GM12878 (cell line): ENCODE data around the gene DLG4. TPM values are rescaled to one million over a fixed set of nuclear protein-coding genes. Genes with fewer than 3 reads are reported as not detected.

Source experiments
- CBX3 ChIP-seq: fragments of 200-600 bp; sonication (generic); IDR thresholded peaks from 2 replicates; pipeline ENCODE4 v1.6.1; 2016; ENCODE audit warnings: low read depth, borderline replicate concordance
- CHD2 ChIP-seq: IDR thresholded peaks from 2 replicates; pipeline ENCODE4 v1.6.1; 2011; ENCODE audit warnings: low read depth, low read length, improper control_type of control experiment, borderline replicate concordance
- HDAC2 ChIP-seq: fragments of 200-600 bp; sonication (generic); IDR thresholded peaks from 2 replicates; pipeline ENCODE4 v1.6.1; 2017
- JUNB ChIP-seq: IDR thresholded peaks from 2 replicates; pipeline ENCODE4 v1.6.1; 2016; ENCODE audit warnings: antibody characterized with exemption, mild to moderate bottlenecking
- JUND ChIP-seq: IDR thresholded peaks from 2 replicates; pipeline ENCODE4 v1.6.1; 2012; ENCODE audit warnings: low read depth, mild to moderate bottlenecking, low read length, improper control_type of control experiment, moderate library complexity
- MEF2A ChIP-seq: IDR thresholded peaks from 2 replicates; pipeline ENCODE4 v1.6.1; 2011; ENCODE audit warnings: low read depth, mild to moderate bottlenecking, low read length, moderate library complexity; ENCODE audit not compliant: insufficient read depth
- NFXL1 ChIP-seq: fragments of 450-650 bp; IDR thresholded peaks from 2 replicates; pipeline ENCODE4 v1.6.1; 2017; ENCODE audit warnings: antibody characterized with exemption, mild to moderate bottlenecking, borderline replicate concordance
- POU2F2 ChIP-seq: IDR thresholded peaks from 3 replicates; pipeline ENCODE4 v1.6.1; 2011; ENCODE audit warnings: low read depth, mild to moderate bottlenecking, low read length, borderline replicate concordance
- SIX5 ChIP-seq: IDR thresholded peaks from 2 replicates; pipeline ENCODE4 v1.6.1; 2011; ENCODE audit warnings: mild to moderate bottlenecking, low read depth, low read length, moderate library complexity; ENCODE audit not compliant: severe bottlenecking
- SUZ12 ChIP-seq: fragments of 200-600 bp; sonication (generic); IDR thresholded peaks from one replicate; pipeline ENCODE4 v1.6.1; 2018; ENCODE audit warnings: antibody characterized with exemption, mild to moderate bottlenecking; ENCODE audit not compliant: unreplicated experiment
- TARDBP ChIP-seq: IDR thresholded peaks from 2 replicates; pipeline ENCODE4 v1.6.1; 2016; ENCODE audit warnings: borderline replicate concordance
- ZBTB11 ChIP-seq: fragments of 450-650 bp; formaldehyde crosslinking; IDR thresholded peaks from 2 replicates; pipeline ENCODE4 v1.5.0; 2022; ENCODE audit warnings: mild to moderate bottlenecking, missing genetic modification characterization
- ZBTB33 ChIP-seq: fragments of 450-650 bp; IDR thresholded peaks from 2 replicates; pipeline ENCODE4 v1.6.1; 2017; ENCODE audit warnings: mild to moderate bottlenecking
- ZNF274 ChIP-seq: IDR thresholded peaks from one replicate; pipeline ENCODE4 v1.8.0; 2011; ENCODE audit not compliant: insufficient read length, insufficient read depth
- polyA plus RNA-seq, 11 experiments: library from polyadenylated mRNA; depleted of rRNA in 4 of 11; unstranded in 6 of 11; stranded (reverse) in 5 of 11; fragments of >200 nt; fragmentation: Nextera tagmentation in 4 of 11; fragmentation: Illumina TruSeq in 1 of 11; extraction: Ambion mirVana in 4 of 11; extraction: Trizol in 1 of 11; gene quantifications; 1 replicate in 1 of 11; 2 replicates in 10 of 11; pipeline versions ENCODE4 v1.2.1 to v1.2.3, GENCODE V29; 2011 to 2016; ENCODE audit warnings: inconsistent platforms in 2 of 11, missing spikeins in 2 of 11, low read depth in 1 of 11
- total RNA-seq, 4 experiments: library from RNA; depleted of rRNA in 3 of 4; stranded (reverse); fragments of >200 nt in 3 of 4; fragmentation: Illumina TruSeq in 1 of 4; extraction: Trizol in 1 of 4; gene quantifications; 2 replicates each; pipeline versions ENCODE4 v1.2.1 to v1.2.3, GENCODE V29; 2013 to 2021
- TF ChIP-seq, protein P1 (sequence below): fragments of 450-650 bp; IDR thresholded peaks from 2 replicates; pipeline ENCODE4 v1.6.1; 2017; ENCODE audit warnings: borderline replicate concordance
- TF ChIP-seq, protein P2 (sequence below): fragments of 450-650 bp; IDR thresholded peaks from 2 replicates; pipeline ENCODE4 v1.6.1; 2016; ENCODE audit warnings: mild to moderate bottlenecking
- TF ChIP-seq, protein P3 (sequence below): fragments of 450-650 bp; IDR thresholded peaks from 2 replicates; pipeline ENCODE4 v1.6.1; 2017; ENCODE audit warnings: antibody characterized with exemption, mild to moderate bottlenecking, moderate library complexity

Gene DLG4
- total and polyA plus RNA-seq, 10 of the 15 experiments (the other 5 are each of a cell fraction or from before 2014, with no cell fraction given): 0.07 to 4.1 (median 1.3) TPM

- TF ChIP-seq TARDBP (no peak), CBX3 (no peak), ZBTB33 (no peak), HDAC2 (no peak), JUND (peak; percentile 75; the same call in 1 of the 2 replicates), JUNB (no peak), CHD2 (peak; percentile 5; the same call in 1 of the 2 replicates), MEF2A (no peak), SIX5 (peak; percentile 37), ZBTB11 (no peak), POU2F2 (peak; percentile 36; the same call in 1 of the 3 replicates), NFXL1 (peak; percentile 82), SUZ12 (no peak), ZNF274 (no peak)
- TF ChIP-seq, protein P1, sequence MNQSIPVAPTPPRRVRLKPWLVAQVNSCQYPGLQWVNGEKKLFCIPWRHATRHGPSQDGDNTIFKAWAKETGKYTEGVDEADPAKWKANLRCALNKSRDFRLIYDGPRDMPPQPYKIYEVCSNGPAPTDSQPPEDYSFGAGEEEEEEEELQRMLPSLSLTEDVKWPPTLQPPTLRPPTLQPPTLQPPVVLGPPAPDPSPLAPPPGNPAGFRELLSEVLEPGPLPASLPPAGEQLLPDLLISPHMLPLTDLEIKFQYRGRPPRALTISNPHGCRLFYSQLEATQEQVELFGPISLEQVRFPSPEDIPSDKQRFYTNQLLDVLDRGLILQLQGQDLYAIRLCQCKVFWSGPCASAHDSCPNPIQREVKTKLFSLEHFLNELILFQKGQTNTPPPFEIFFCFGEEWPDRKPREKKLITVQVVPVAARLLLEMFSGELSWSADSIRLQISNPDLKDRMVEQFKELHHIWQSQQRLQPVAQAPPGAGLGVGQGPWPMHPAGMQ: no peak
- TF ChIP-seq, protein P2, sequence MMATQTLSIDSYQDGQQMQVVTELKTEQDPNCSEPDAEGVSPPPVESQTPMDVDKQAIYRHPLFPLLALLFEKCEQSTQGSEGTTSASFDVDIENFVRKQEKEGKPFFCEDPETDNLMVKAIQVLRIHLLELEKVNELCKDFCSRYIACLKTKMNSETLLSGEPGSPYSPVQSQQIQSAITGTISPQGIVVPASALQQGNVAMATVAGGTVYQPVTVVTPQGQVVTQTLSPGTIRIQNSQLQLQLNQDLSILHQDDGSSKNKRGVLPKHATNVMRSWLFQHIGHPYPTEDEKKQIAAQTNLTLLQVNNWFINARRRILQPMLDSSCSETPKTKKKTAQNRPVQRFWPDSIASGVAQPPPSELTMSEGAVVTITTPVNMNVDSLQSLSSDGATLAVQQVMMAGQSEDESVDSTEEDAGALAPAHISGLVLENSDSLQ: no peak; the same call in none of the 2 replicates
- TF ChIP-seq, protein P3, sequence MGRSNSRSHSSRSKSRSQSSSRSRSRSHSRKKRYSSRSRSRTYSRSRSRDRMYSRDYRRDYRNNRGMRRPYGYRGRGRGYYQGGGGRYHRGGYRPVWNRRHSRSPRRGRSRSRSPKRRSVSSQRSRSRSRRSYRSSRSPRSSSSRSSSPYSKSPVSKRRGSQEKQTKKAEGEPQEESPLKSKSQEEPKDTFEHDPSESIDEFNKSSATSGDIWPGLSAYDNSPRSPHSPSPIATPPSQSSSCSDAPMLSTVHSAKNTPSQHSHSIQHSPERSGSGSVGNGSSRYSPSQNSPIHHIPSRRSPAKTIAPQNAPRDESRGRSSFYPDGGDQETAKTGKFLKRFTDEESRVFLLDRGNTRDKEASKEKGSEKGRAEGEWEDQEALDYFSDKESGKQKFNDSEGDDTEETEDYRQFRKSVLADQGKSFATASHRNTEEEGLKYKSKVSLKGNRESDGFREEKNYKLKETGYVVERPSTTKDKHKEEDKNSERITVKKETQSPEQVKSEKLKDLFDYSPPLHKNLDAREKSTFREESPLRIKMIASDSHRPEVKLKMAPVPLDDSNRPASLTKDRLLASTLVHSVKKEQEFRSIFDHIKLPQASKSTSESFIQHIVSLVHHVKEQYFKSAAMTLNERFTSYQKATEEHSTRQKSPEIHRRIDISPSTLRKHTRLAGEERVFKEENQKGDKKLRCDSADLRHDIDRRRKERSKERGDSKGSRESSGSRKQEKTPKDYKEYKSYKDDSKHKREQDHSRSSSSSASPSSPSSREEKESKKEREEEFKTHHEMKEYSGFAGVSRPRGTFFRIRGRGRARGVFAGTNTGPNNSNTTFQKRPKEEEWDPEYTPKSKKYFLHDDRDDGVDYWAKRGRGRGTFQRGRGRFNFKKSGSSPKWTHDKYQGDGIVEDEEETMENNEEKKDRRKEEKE: no peak
These were observed 32.8 kb upstream of the DLG4 start, which contains the start of gene ELP5 (continued) for GRCh38 chr17:7252176-7253043.
